Breast epithelium (tissue), 4 donors: ENCODE data around the gene NOPCHAP1. TPM values are rescaled to one million over a fixed set of nuclear protein-coding genes. Genes with fewer than 3 reads are reported as not detected.

ENCODE experiments used
- DNase-seq, 2 donors: peaks; one replicate each; pipeline ENCODE4 v3.0.0-alpha.2; 2019; ENCODE audit warnings: low spot score in 2 of 2
- H3K27ac ChIP-seq, 2 donors: fragments of 200-600 bp; sonication (generic) in 1 of 2; one replicate each; pipeline ENCODE4 v1.5.1; 2016 to 2019; ENCODE audit warnings: mild to moderate bottlenecking in 1 of 2
- H3K27me3 ChIP-seq, 2 donors: fragments of 200-600 bp; sonication (generic) in 1 of 2; one replicate each; pipeline versions ENCODE4 v1.5.1 to v1.6.0; 2017 to 2019; ENCODE audit warnings: control low read depth in 1 of 2, mild to moderate bottlenecking in 1 of 2
- H3K36me3 ChIP-seq: fragments of 200-600 bp; one replicate; pipeline ENCODE4 v1.5.1; 2019
- H3K4me1 ChIP-seq, 2 donors: fragments of 200-600 bp; sonication (generic); one replicate each; pipeline ENCODE4 v1.5.1; 2016 to 2019; ENCODE audit warnings: control low read depth in 1 of 2
- H3K4me3 ChIP-seq, 3 donors: fragments of 200-600 bp; sonication (generic); 1 replicate in 2 of 3; 2 replicates in 1 of 3; pipeline ENCODE4 v1.5.1; 2016 to 2019; ENCODE audit warnings: mild to moderate bottlenecking in 3 of 3, moderate library complexity in 2 of 3
- H3K9me3 ChIP-seq, 2 donors: fragments of 200-600 bp; sonication (generic) in 1 of 2; one replicate each; pipeline ENCODE4 v1.5.1; 2016 to 2019; ENCODE audit warnings: control low read depth in 1 of 2
- POLR2A ChIP-seq: fragments of 450-650 bp; IDR thresholded peaks from one replicate; pipeline ENCODE4 v1.6.1; 2016; ENCODE audit warnings: antibody characterized with exemption, mild to moderate bottlenecking, moderate library complexity
- POLR2AphosphoS5 ChIP-seq, 3 donors: sonication (generic); formaldehyde crosslinking; IDR thresholded peaks; one replicate each; pipeline ENCODE4 v1.6.1; 2017; ENCODE audit warnings: antibody characterized with exemption in 3 of 3
- intact Hi-C: fragments of 100-400 bp; cut with DNase I; formaldehyde crosslinking; loops from one replicate; pipeline ENCODE4 v1.15.1; 2023; ENCODE audit warnings: low total_unique reads
- total RNA-seq, 3 donors: library from RNA; depleted of rRNA; stranded (reverse); fragments of >200 nt; gene quantifications; one replicate each; pipeline ENCODE4 v1.1.0, GENCODE V29; 2016
- TF ChIP-seq, protein P1 (sequence below), 3 donors: fragments of 450-650 bp; IDR thresholded peaks; one replicate each; pipeline ENCODE4 v1.5.1; 2016 to 2017; ENCODE audit warnings: antibody characterized with exemption in 3 of 3, mild to moderate bottlenecking in 3 of 3, moderate library complexity in 3 of 3

Gene NOPCHAP1
- total RNA-seq, 3 donors from 2014 or later = 5.3 to 9.8 (median 6.4) TPM

DNA sequence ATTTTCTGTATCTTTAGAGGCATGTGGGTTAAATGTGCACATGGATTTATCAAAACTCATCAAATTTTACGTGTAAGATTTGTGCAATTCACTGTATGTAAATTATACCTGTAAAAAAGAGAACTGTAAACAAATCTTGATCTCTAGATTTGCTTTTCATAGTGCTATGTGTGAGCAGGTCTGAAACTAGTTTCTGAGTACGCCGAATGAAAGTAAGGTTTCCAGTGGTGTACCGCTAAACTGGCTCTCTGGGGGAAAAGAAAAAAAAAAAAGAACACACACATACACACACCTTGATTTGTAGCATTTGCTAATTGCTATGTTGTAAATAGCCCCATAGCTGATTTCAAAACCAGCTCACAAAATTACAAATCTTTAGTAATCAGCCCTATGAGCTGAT is 19.4 kb upstream of the NOPCHAP1 start:
- Histone ChIP-seq H3K27me3 (no peaks in the 10 kb centered on the region), H3K4me3 (no peak overlapping the region), H3K27ac (no peak overlapping the region), H3K9me3 (no peaks in the 10 kb centered on the region), H3K4me1 (no peaks in the 10 kb centered on the region), H3K36me3 (no peaks in the 10 kb centered on the region)
- DNase-seq = no peak
- TF ChIP-seq, protein P1, sequence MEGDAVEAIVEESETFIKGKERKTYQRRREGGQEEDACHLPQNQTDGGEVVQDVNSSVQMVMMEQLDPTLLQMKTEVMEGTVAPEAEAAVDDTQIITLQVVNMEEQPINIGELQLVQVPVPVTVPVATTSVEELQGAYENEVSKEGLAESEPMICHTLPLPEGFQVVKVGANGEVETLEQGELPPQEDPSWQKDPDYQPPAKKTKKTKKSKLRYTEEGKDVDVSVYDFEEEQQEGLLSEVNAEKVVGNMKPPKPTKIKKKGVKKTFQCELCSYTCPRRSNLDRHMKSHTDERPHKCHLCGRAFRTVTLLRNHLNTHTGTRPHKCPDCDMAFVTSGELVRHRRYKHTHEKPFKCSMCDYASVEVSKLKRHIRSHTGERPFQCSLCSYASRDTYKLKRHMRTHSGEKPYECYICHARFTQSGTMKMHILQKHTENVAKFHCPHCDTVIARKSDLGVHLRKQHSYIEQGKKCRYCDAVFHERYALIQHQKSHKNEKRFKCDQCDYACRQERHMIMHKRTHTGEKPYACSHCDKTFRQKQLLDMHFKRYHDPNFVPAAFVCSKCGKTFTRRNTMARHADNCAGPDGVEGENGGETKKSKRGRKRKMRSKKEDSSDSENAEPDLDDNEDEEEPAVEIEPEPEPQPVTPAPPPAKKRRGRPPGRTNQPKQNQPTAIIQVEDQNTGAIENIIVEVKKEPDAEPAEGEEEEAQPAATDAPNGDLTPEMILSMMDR (IDR thresholded peaks at IDR 0.05) = no peak
- no peak for TF ChIP-seq POLR2A
- TF ChIP-seq POLR2AphosphoS5 (IDR thresholded peaks at IDR 0.05) = no peak
- intact Hi-C loops = loop anchor here (5.0 kb wide), 1 partner anchor 769 kb away; no protein-coding TSS in a partner anchor

DNA sequence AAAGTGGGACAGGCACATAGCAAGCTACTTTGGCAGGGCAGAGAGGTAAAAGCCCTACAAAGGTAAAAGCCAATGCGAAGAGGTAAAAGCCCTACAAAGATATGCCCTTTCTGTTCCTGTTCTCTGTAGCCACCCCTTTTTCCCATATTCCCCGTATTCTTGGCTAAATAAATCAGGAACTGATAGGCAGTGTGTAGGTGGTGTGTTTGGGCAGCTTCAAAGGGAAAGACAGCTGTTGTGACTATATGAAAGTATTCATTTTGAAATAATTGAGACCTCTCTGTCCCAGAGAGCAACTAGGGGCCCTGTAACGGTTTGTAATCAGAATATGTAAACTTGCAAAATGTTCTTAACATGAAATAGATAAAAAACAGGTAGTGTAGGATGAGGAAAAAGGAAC is 16.8 kb upstream of the NOPCHAP1 start:
- TF ChIP-seq POLR2AphosphoS5 (IDR thresholded peaks at IDR 0.05) (no peak), POLR2A (no peak)
- TF ChIP-seq, protein P1 (IDR thresholded peaks at IDR 0.05) = no peak

DNA sequence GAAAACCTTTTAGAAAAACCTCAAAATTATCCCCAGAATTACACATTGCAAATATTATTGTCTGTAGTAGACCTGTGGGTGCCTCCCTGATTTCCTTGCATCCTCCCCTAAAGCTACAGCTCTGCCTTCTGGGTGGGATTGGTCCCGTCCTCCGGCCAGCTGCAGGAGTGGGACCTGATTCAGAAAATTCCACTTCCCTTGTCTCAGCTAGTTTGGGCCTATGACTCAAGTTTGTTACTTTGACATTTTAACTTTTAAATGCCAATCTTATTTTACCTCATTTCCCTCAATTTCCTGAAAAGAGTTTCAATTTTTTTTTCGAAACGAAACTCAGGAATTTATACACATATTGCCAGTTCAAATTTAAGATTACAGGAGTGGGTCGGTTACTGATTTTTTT is 14.8 kb upstream of the NOPCHAP1 start:
- Histone ChIP-seq H3K36me3 (no peaks in the 10 kb centered on the region), H3K9me3 (no peaks in the 10 kb centered on the region), H3K4me1 (no peaks in the 10 kb centered on the region), H3K27ac (no peak overlapping the region), H3K27me3 (no peaks in the 10 kb centered on the region), H3K4me3 (no peak overlapping the region)
- no peak for DNase-seq
- intact Hi-C loops = no loop called here
- TF ChIP-seq POLR2AphosphoS5 (IDR thresholded peaks at IDR 0.05) (no peak), POLR2A (no peak)
- TF ChIP-seq, protein P1 (IDR thresholded peaks at IDR 0.05) = no peak

More for the DNA sequence above, 16.8 kb upstream of the NOPCHAP1 start:
- Histone ChIP-seq H3K4me1 (no peaks in the 10 kb centered on the region), H3K9me3 (no peaks in the 10 kb centered on the region), H3K27ac (no peak overlapping the region), H3K27me3 (no peaks in the 10 kb centered on the region), H3K36me3 (no peaks in the 10 kb centered on the region), H3K4me3 (no peak overlapping the region)
- intact Hi-C loops = loop anchor here (5.0 kb wide), 1 partner anchor 772 kb away; no protein-coding TSS in a partner anchor
- DNase-seq = no peak

DNA sequence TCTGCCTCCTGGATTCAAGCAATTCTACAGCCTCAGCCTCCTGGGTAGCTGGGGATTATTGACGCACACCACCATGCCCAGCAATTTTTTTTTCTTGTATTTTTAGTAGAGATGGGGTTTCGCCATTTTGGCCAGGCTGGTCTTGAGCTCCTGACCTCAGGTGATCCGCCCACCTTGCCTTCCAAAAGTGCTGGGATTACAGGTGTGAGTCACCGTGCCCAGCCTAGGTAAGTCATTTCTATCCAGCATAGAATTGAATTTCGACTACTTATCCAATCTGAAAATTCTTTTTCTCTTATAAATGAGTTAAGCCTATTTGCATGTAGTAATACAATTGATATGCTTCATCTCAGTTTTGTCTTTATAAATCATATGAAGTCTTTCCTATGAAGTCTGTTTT is 12.9 kb upstream of the NOPCHAP1 start:
- TF ChIP-seq POLR2AphosphoS5 (IDR thresholded peaks at IDR 0.05) (no peak), POLR2A (no peak)
- Histone ChIP-seq H3K27me3 (no peaks in the 10 kb centered on the region), H3K9me3 (no peaks in the 10 kb centered on the region), H3K27ac (no peak overlapping the region), H3K4me3 (no peak overlapping the region), H3K4me1 (no peaks in the 10 kb centered on the region), H3K36me3 (no peaks in the 10 kb centered on the region)
- DNase-seq = no peak
- intact Hi-C loops = no loop called here

DNA sequence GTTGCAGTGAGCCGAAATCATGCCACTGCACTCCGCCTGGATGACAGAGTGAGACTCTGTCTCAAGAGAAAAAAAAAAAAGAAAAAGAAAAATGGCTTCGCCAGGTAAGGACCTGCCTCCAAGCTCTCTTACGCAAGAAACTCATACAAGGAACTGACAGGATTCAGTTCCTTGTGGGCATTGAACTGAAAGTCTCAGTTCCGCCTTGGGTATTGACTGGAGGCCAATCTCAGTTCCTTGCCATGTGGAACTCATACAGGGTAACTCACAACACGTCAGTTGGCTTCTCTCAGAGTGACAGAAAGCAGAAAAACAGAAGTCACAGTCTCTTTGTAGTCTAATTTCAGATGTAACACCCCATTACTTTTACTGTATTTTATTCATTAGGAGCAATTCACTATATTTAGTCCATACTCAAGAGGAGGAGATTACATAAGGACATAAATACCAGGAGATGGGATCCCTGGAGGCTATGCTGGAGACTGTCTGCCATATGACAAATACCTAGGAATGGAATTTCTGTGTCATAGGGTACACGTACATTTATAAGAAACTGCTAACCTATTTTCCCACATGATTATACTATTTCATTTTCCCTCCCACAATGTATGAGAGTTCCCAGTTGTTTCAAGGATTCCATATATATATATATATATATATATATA is 11.4 kb upstream of the NOPCHAP1 start:
- no peak overlapping the region for H3K4me3 ChIP-seq
- no peaks in the 10 kb centered on the region for H3K9me3 ChIP-seq
- H3K27me3 ChIP-seq = no peaks in the 10 kb centered on the region
- H3K36me3 ChIP-seq = no peaks in the 10 kb centered on the region
- peak in 1 of 3 donors; percentile 47 for TF ChIP-seq POLR2AphosphoS5 (IDR thresholded peaks at IDR 0.05)
- TF ChIP-seq, protein P1 (IDR thresholded peaks at IDR 0.05) = no peak
- no peak for TF ChIP-seq POLR2A
- peak in 1 of 2 donors; percentile 50 for DNase-seq
- H3K27ac ChIP-seq = peak overlapping the region; percentile 25 to 45
- H3K4me1 ChIP-seq = no peaks in the 10 kb centered on the region
- intact Hi-C loops = no loop called here
